ENCODE measurements around the gene HACD1.

DNA sequence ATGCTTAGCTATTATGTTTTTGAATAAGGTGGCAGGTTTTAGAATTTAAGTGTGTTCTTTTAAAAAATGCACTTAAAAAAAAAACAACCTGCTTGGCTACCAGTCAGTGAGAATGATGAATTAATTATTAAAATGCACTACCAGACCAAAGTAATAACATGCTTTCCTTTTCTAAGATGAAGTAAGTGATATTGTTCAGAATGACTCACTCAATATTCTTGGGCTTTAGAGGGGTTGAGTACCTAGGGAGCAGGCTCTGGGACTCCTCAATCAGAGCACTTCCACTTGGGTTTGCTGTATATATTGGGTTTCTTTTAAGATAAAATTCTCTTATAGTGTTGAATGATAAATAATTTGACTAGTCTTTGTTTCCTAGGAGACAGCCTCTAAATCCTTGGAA, 35.4 kb upstream of the HACD1 start:
- TF ChIP-seq, protein P1, sequence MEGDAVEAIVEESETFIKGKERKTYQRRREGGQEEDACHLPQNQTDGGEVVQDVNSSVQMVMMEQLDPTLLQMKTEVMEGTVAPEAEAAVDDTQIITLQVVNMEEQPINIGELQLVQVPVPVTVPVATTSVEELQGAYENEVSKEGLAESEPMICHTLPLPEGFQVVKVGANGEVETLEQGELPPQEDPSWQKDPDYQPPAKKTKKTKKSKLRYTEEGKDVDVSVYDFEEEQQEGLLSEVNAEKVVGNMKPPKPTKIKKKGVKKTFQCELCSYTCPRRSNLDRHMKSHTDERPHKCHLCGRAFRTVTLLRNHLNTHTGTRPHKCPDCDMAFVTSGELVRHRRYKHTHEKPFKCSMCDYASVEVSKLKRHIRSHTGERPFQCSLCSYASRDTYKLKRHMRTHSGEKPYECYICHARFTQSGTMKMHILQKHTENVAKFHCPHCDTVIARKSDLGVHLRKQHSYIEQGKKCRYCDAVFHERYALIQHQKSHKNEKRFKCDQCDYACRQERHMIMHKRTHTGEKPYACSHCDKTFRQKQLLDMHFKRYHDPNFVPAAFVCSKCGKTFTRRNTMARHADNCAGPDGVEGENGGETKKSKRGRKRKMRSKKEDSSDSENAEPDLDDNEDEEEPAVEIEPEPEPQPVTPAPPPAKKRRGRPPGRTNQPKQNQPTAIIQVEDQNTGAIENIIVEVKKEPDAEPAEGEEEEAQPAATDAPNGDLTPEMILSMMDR (IDR thresholded peaks at IDR 0.05) = no peak
- no peak for TF ChIP-seq POLR2A (IDR thresholded peaks at IDR 0.05)

Measured in heart left ventricle (tissue), 13 donors.